ENCODE measurements around the gene PATE4.

The PATE4 gene

DNA sequence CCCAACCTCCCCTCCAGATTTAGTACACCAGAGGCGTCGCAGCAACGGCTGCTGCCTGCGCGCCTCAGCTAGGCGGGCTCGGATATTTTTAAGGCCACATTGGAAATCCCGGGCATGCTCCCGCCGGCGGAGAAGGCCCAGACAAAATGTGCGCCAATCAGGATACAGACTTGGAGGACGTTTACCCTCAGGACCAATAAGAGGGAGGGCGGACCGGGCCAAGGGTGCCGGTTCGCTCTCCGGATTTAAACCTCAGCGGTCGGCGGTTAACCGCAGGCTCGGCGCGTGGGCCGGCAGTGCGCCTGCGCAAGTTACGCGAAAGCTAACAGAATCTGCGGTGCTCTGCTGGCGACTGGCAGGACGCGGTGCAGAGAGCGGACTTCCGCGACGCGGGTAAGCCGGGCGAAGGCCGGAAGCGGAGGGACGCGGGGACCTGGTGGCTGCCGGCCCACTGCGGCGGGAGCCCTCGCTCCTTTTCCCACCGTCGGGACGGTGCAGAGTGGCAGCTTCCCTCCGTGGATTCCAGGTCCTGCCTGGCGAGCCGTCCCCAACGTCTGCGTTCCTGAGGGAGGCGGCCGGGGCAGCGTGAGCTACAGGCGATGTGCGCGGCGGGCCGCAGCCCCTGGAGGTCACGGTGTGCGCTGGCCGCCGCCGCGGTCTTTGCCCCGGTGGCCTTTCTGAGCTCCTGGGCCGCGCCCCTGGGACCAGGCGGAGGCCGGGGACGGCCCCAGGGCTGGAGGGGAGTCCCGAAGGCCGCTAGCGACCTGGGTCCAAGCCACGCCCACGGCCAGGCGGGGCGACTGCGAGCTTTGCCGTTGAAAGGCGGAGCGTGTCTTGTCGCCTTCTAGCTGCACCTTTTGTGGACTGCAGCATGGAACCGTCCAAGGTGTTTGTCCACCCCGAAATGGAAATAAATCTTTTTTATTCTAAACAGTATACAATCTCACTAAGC is 54.5 kb downstream of the PATE4 start, which contains the start of gene HYLS1:
TSS of gene HYLS1 (plus strand) at position 296 of the 952 bp plus-strand sequence. CDS start 11,701 bp downstream, outside the sequence.
- no peaks in the 10 kb centered on the region for H4K20me1 ChIP-seq (ENCODE audit: insufficient read depth)
- H3K79me2 ChIP-seq (ENCODE audit: insufficient read depth, low read depth): peaks cover 26% of the 10 kb centered on the region
- no peak within 1 kb of the TSS for H3K4me3 ChIP-seq (IDR thresholded peaks at IDR 0.05; ENCODE audit: insufficient read depth, low read depth, low read length)
- H2AFZ ChIP-seq (ENCODE audit: low read depth): peak within 1 kb of the TSS; percentile 66; the same call in 1 of the 2 replicates
- TF ChIP-seq CTCF (conservative IDR thresholded peaks at IDR 0.05; ENCODE audit: low read depth, low read length): 0 out of 2 replicates have a peak, but pooled peaks have one; percentile 27
- H3K27ac ChIP-seq: peak within 1 kb of the TSS; percentile 88
- H3K9ac ChIP-seq: peak within 1 kb of the TSS; percentile 89
- no peaks in the 10 kb centered on the region for H3K27me3 ChIP-seq (ENCODE audit: insufficient read depth, low read depth)
- peaks cover 20% of the 10 kb centered on the region for H3K4me1 ChIP-seq (ENCODE audit: low read depth, poor library complexity, severe bottlenecking)
- H3K36me3 ChIP-seq (ENCODE audit: insufficient read depth): no peaks in the 10 kb centered on the region
- peak within 1 kb of the TSS; percentile 51; the same call in 1 of the 2 replicates for H3K4me2 ChIP-seq
